Effector CD8-positive, alpha-beta T cell (primary cell): Measurements from ENCODE around the gene C6orf52.
"Not testable (repeated sequence)": the region's sequence is repeated elsewhere in the genome, so short reads cannot be mapped to it uniquely, and the experiment has no call there.

Experiments
- DNase-seq: peaks from one replicate; lab custom pipeline; 2025; lab: John Stamatoyannopoulos, UW

Gene C6orf52

GRCh38 chr6:10696655-10697054, 2.2 kb upstream of the C6orf52 start:
- no peak for DNase-seq

GRCh38 chr6:10695086-10695657, 756 bp upstream of the C6orf52 start:
- DNase-seq: no peak

- no peak for DNase-seq
These were observed 1.4 kb downstream of the C6orf52 start for GRCh38 chr6:10692965-10693538.

- no peak for DNase-seq
These were observed 3.6 kb downstream of the C6orf52 start for GRCh38 chr6:10690651-10691445.

- no peak for DNase-seq
These were observed 6.8 kb downstream of the C6orf52 start for GRCh38 chr6:10687582-10687981.

GRCh38 chr6:10686901-10687300, 7.5 kb downstream of the C6orf52 start:
- DNase-seq: no peak

- DNase-seq: no peak
These were observed 9.1 kb downstream of the C6orf52 start for GRCh38 chr6:10685092-10685915.

GRCh38 chr6:10684618-10685017, 9.8 kb downstream of the C6orf52 start:
- DNase-seq: no peak

GRCh38 chr6:10682355-10682988, 11.9 kb downstream of the C6orf52 start:
- no peak for DNase-seq

- no peak for DNase-seq
These were observed 12.6 kb downstream of the C6orf52 start for GRCh38 chr6:10681795-10682194.

- no peak for DNase-seq
These were observed 16.0 kb downstream of the C6orf52 start for GRCh38 chr6:10678456-10678855.

- no peak for DNase-seq
These were observed 18.0 kb downstream of the C6orf52 start for GRCh38 chr6:10676403-10676802.

- DNase-seq: no peak
These were observed 26.1 kb downstream of the C6orf52 start for GRCh38 chr6:10668126-10668917.

GRCh38 chr6:10665595-10665994, 28.8 kb downstream of the C6orf52 start:
- DNase-seq: not testable (repeated sequence)

- no peak for DNase-seq
These were observed 31.7 kb downstream of the C6orf52 start for GRCh38 chr6:10662742-10663141.

GRCh38 chr6:10662207-10662606, 32.2 kb downstream of the C6orf52 start:
- no peak for DNase-seq

GRCh38 chr6:10660431-10661191, 33.8 kb downstream of the C6orf52 start:
- not testable (repeated sequence) for DNase-seq

GRCh38 chr6:10659699-10660348, 34.6 kb downstream of the C6orf52 start:
- DNase-seq: no peak

GRCh38 chr6:10658910-10659698, 35.3 kb downstream of the C6orf52 start:
- DNase-seq: no peak
